UCSD-AML1 (cell line): ENCODE data around the gene CAPN13.
"Not testable (repeated sequence)": the region's sequence is repeated elsewhere in the genome, so short reads cannot be mapped to it uniquely, and the experiment has no call there.

Experiments
- DNase-seq: peaks from one replicate; lab custom pipeline; 2025; ENCODE audit not compliant: unreplicated experiment; lab: John Stamatoyannopoulos, UW

Gene CAPN13

GRCh38 chr2:30705711-30706533 lies 101.3 kb downstream of the CAPN13 start:
- no peak for DNase-seq

DNA sequence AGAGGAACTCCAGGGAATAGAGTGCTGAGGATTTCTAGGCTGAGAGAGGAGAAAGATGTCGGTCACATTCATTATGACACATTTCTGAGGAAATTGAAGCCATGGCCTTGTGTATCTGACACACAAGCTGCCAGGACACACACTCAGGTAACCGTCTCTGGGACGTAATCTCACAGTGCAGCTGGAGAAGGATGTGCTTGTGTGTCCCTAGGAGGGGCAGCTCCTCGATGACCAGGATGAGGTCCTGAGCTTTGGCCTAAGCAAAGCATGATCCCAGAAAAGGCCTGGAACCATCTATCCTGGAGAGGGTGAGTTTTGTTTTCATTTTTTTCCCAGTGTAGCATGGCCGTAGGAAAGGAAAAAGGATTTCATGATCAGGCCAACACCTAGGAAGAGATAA lies 102.2 kb downstream of the CAPN13 start:
- no peak for DNase-seq

DNA sequence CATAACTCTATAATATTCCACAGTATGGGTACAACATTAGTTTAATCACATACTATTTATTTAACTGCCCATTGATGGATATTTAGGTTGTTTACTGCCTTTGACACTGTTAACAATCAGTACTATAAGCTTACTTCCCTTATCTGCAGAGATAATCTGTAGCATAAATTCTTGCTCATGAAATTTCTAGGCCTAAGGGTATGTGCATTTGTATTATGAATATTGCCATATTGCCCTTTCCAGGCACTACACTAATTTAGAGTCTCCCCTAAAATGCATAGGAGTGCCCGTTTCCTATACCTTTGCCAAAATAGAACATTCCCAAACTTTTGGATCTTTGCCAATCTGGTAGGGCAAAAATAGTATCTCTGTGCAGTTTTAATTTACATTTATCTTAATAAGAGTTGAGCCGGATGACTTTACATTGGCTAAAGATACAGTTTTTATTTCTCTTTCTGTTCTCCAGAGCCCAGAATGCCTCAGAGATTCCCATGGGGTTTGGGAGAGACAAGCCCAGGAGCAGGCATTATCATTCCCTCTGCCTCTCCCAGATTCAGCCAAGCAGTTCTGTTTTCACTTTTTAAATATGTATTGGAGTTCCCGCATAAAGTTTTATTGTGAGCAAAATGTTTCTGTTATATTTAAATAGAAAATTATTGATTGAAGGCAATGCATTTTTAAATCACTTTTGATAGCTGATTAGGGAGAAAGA lies 102.8 kb downstream of the CAPN13 start:
- DNase-seq, result no peak

GRCh38 chr2:30702694-30703093 lies 104.6 kb downstream of the CAPN13 start:
- DNase-seq, result no peak

- no peak for DNase-seq
Observed at GRCh38 chr2:30701782-30702181, 105.5 kb downstream of the CAPN13 start.

DNA sequence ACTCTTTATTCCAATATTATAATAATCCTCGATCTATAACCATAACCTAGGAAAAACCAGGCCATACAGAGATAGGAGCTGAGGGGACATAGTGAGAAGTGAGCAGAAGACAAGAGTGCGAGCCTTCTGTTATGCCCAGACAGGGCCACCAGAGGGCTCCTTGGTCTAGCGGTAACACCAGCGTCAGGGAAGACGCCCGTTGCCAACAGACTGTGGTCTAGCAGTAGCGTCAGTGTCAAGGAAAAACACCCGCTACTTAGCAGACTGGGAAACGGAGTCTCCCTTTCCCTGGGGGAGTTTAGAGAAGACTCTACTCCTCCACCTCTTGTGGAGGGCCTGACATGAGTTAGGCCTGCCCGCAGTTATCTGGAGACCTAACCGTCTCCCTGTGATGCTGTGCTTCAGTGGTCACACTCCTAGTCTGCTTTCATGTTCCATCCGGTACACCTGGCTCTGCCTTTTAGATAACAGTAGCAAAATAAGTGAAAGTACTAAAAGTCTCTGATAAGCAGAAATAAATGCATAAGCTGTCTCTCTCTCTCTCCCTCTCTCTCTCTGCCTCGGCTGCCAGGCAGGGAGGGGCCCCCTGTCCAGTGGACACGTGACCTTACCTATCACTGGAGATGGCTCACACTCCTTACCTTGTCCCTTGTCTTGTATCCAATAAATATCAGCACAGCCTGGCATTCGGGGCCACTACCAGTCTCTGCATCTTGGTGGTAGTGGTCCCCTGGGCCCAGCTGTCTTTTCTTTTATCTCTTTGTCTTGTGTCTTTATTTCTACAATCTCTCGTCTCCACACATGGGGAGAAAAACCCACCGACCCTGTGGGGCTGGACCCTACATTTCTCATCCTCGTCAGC lies 109.8 kb downstream of the CAPN13 start:
- DNase-seq, result not testable (repeated sequence)

GRCh38 chr2:30695749-30696148 lies 111.5 kb downstream of the CAPN13 start:
- no peak for DNase-seq

- DNase-seq, result no peak
Observed at GRCh38 chr2:30694286-30695055, 112.8 kb downstream of the CAPN13 start.

DNA sequence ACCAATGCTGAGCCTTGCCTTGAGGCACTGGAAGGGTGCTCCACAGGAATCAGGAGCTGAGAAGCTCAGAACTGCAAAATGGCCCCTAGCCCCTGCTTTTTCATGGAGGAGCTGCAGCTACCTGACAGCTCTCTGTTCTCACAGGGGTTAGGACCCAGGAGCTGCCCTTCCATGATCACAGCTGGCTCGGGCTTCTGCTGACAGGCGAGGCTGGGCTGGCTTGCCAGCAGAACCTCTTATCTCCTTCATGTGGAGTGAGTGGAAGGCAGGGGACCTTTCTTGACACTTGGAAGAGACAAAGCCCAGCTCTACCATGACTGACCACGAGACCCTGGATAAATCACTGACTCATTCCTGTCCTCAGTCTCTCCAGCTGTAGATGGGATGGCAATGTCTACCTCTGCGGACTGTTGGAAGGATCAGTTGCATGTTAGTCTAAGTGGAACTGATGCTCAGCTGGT lies 113.4 kb downstream of the CAPN13 start:
- no peak for DNase-seq

- no peak for DNase-seq
Observed at GRCh38 chr2:30692829-30693275, 114.4 kb downstream of the CAPN13 start.

GRCh38 chr2:30691948-30692828 lies 115.1 kb downstream of the CAPN13 start:
- DNase-seq, result no peak

DNA sequence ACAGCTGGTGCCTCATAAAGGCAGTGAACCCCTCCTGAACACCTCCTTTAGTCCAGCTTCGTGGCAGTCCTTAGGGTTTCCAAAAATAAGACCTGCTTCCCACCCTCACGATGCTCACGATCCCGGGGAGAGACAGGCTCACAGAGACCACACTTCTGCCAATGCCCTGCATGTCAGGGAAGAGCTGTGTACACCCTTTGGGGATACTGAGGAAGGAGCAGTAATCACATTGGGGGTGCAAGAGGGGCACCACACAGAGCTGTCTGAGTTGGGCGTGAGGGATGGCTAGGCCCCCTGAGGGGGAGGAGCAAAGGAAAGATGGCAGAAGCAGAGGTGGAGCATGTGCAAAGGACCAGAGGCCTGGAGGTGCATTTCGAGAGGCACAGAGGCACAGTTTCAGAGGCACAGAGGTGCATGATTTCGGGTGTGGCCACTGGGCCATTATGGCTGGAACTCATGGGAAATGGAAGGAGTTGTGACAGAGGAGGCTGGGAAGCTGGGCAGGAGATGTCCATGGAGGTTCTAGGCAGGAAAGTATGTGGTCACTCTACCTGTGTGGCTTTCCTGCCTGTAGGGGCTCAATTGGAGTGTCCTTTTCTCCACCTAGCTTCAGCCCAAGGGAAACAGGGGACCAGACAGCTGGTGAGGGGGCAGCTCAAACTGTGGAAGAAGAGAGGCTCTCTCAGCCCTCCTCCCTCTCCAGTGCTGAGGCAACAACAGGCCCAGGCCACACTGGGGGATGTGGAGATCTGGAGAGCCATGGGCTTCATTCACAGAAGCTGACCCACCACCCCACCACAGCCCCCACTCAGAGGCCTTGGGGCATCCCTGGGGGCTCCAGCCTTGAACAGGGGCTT lies 115.9 kb downstream of the CAPN13 start:
- no peak for DNase-seq

DNA sequence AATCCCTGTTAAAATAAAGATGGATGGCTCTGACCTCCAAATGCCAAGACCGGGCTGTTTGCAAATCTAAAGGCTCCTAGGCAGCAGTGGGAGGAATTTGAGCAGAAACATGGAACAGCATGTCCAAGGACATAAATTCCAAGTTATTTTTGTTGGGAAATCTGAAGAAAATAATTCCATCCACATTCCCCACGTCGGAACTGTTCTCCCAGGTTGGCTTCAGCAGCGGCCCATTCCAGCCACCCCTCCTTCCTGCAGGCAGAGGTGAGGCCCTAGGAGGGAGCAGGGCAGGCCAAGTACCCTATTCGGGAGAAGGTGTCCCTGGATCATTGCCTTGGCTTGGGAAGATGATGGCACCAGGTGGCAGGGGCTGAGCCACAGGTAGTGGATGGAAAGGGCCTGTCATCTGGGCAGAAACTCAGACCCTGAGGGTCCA lies 117.1 kb downstream of the CAPN13 start:
- no peak for DNase-seq

DNA sequence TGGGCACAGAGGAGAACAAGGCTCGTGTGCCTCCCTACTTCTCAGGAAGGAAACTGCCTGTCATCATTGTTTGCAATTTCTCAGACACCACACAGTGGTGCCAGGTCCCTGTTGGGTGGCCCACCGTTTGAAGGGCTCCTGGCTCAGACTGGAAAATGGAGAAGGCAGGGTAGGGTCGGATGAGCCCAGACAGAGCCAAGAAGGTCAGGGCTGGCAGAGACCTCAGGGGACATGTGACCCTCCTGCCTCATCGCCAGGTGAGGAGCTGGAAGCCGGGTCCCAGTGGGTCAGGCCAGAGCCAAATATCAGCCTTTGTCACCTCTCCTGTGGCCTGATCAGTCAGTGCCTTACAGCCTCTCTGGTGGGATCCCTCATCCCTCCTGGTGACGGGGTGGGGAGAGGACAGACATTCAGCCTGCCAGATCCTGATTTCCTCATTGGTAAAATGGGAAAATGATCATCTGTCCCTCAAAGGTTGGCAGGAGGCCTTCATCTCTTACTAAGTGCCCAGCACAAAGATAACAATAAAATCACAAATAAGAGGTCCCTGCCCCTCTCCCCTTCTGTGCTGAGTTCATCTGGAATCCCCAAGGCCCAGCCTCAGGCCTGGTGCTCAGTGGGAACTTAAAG lies 117.6 kb downstream of the CAPN13 start:
- DNase-seq, result no peak

GRCh38 chr2:30688956-30689401 lies 118.3 kb downstream of the CAPN13 start:
- DNase-seq, result no peak

DNA sequence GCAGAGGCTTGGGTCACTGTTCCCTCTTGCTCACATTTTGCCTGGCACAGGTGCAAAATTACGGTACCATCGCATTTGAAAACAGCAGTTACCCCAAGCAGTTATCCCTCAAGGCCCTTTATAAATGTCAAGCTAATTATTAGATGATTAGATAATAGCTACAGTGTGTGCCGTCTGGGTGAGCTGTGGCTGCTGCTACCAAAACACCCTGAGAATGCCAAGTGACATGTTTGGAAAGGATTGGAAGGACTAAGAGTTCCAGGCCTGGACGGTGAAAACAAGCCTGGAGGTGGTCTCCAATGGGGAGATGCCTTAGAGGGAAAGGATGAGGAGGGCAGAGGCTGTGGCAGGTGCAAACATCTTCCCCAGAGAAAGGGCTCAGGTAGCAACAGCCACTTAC lies 120.6 kb downstream of the CAPN13 start:
- DNase-seq, result no peak

- DNase-seq, result no peak
Observed at GRCh38 chr2:30686000-30686399, 121.2 kb downstream of the CAPN13 start.

- DNase-seq, result no peak
Observed at GRCh38 chr2:30684996-30685395, 122.2 kb downstream of the CAPN13 start.
